Fibroblast of skin of back (primary cell): ENCODE data around the gene SCART1.
"Not testable (repeated sequence)": the region's sequence is repeated elsewhere in the genome, so short reads cannot be mapped to it uniquely, and the experiment has no call there.

Source experiments
- DNase-seq: peaks from one replicate; pipeline ENCODE4 v3.0.0-alpha.2; 2013

Gene SCART1

GRCh38 chr10:133456041-133456951, 2.6 kb downstream of the SCART1 start:
- no peak for DNase-seq

- DNase-seq, result no peak
These were observed 3.5 kb downstream of the SCART1 start for GRCh38 chr10:133457100-133457841.

GRCh38 chr10:133458021-133458709, 4.4 kb downstream of the SCART1 start:
- DNase-seq, result no peak

- DNase-seq, result no peak
These were observed 5.1 kb downstream of the SCART1 start for GRCh38 chr10:133458710-133459453.

GRCh38 chr10:133459454-133460207, 5.9 kb downstream of the SCART1 start:
- no peak for DNase-seq

GRCh38 chr10:133460208-133460769, 6.5 kb downstream of the SCART1 start:
- no peak for DNase-seq

GRCh38 chr10:133461027-133461426, 7.3 kb downstream of the SCART1 start:
- no peak for DNase-seq

- DNase-seq, result no peak
These were observed 8.1 kb downstream of the SCART1 start for GRCh38 chr10:133461841-133462240.

GRCh38 chr10:133462512-133463305, 9.0 kb downstream of the SCART1 start:
- DNase-seq, result no peak

- no peak for DNase-seq
These were observed 10.9 kb downstream of the SCART1 start for GRCh38 chr10:133464582-133465031.

- DNase-seq, result no peak
These were observed 11.6 kb downstream of the SCART1 start for GRCh38 chr10:133465191-133465949.

GRCh38 chr10:133465950-133466474, 12.3 kb downstream of the SCART1 start:
- no peak for DNase-seq

- no peak for DNase-seq
These were observed 13.0 kb downstream of the SCART1 start for GRCh38 chr10:133466683-133467275.

- DNase-seq, result no peak
These were observed 13.7 kb downstream of the SCART1 start for GRCh38 chr10:133467286-133467911.

GRCh38 chr10:133469205-133469604, 15.5 kb downstream of the SCART1 start:
- DNase-seq, result not testable (repeated sequence)

GRCh38 chr10:133471300-133472109, 17.8 kb downstream of the SCART1 start:
- DNase-seq, result no peak

- DNase-seq, result no peak
These were observed 19.5 kb downstream of the SCART1 start for GRCh38 chr10:133473270-133473669.
